Stimulated activated effector memory CD8-positive, alpha-beta T cell treated with anti-CD3 and anti-CD28 coated beads, Interleukin-12 subunit alpha, Interleukin-12 subunit beta, amount 100 ng/mL, for 72 hours (primary cell): Measurements from ENCODE around the gene GHR.

Source experiments
- ATAC-seq: fragments of 150-1000 bp; cut with Tn5 transposase; 2 replicates; pipeline ENCODE4 v1.10.0; 2021
- DNase-seq, 2 donors: peaks; one replicate each; pipeline ENCODE4 v3.0.0; 2021 to 2022; ENCODE audit warnings: low spot score in 2 of 2
- H3K27ac Mint-ChIP-seq: one replicate; pipeline ENCODE4 v1.8.0; 2022; ENCODE audit warnings: mild to moderate bottlenecking, mixed read lengths
- H3K36me3 Mint-ChIP-seq: one replicate; pipeline ENCODE4 v1.8.0; 2022; ENCODE audit warnings: mild to moderate bottlenecking, mixed read lengths
- H3K4me1 Mint-ChIP-seq: one replicate; pipeline ENCODE4 v1.8.0; 2022; ENCODE audit warnings: mixed read lengths
- H3K4me3 Mint-ChIP-seq: one replicate; pipeline ENCODE4 v1.8.0; 2022; ENCODE audit warnings: mild to moderate bottlenecking, mixed read lengths
- H3K9me3 Mint-ChIP-seq: one replicate; pipeline ENCODE4 v1.8.0; 2022; ENCODE audit warnings: mixed read lengths

Gene GHR

GRCh38 chr5:42423285-42424165 lies at the start of gene GHR:
TSS of gene GHR (plus strand) at chr5:42423439. CDS start at chr5:42565875, 142,436 bp downstream.
- H3K4me3 Mint-ChIP-seq: no peak within 1 kb of the TSS
- peak; percentile 59 for ATAC-seq
- H3K4me1 Mint-ChIP-seq: no peaks in the 10 kb centered on the region
- H3K27ac Mint-ChIP-seq: no peak within 1 kb of the TSS
- no peaks in the 10 kb centered on the region for H3K9me3 Mint-ChIP-seq
- peak; percentile 3 to 49 for DNase-seq
- no peaks in the 10 kb centered on the region for H3K36me3 Mint-ChIP-seq

- ATAC-seq (no peak), DNase-seq (no peak)
- H3K9me3 Mint-ChIP-seq: peaks cover 3% of the 10 kb centered on the region
- H3K36me3 Mint-ChIP-seq: no peaks in the 10 kb centered on the region
- H3K27ac Mint-ChIP-seq: no peak overlapping the region
- H3K4me1 Mint-ChIP-seq: no peaks in the 10 kb centered on the region
- H3K4me3 Mint-ChIP-seq: no peak overlapping the region
These were observed 48.5 kb upstream of the GHR start for GRCh38 chr5:42374679-42375273.

GRCh38 chr5:42377496-42377895 lies 45.7 kb upstream of the GHR start:
- Mint-ChIP-seq H3K4me3 (no peak overlapping the region), H3K9me3 (peaks cover 3% of the 10 kb centered on the region), H3K27ac (no peak overlapping the region), H3K4me1 (no peaks in the 10 kb centered on the region), H3K36me3 (no peaks in the 10 kb centered on the region)
- ATAC-seq (no peak), DNase-seq (no peak)

GRCh38 chr5:42381973-42382372 lies 41.3 kb upstream of the GHR start:
- Mint-ChIP-seq H3K9me3 (no peaks in the 10 kb centered on the region), H3K4me3 (no peak overlapping the region), H3K27ac (no peak overlapping the region), H3K36me3 (no peaks in the 10 kb centered on the region), H3K4me1 (no peaks in the 10 kb centered on the region)
- DNase-seq (no peak), ATAC-seq (no peak)

- Mint-ChIP-seq H3K9me3 (peaks cover 3% of the 10 kb centered on the region), H3K27ac (no peak overlapping the region), H3K4me3 (no peak overlapping the region), H3K4me1 (no peaks in the 10 kb centered on the region), H3K36me3 (no peaks in the 10 kb centered on the region)
- ATAC-seq (no peak), DNase-seq (no peak)
These were observed 35.7 kb upstream of the GHR start for GRCh38 chr5:42387563-42387962.

- Mint-ChIP-seq H3K27ac (no peak overlapping the region), H3K4me1 (no peaks in the 10 kb centered on the region), H3K4me3 (no peak overlapping the region), H3K36me3 (no peaks in the 10 kb centered on the region), H3K9me3 (peaks cover 13% of the 10 kb centered on the region)
- DNase-seq (no peak), ATAC-seq (no peak)
These were observed 33.1 kb upstream of the GHR start for GRCh38 chr5:42390115-42390514.

- H3K4me3 Mint-ChIP-seq: no peak overlapping the region
- H3K4me1 Mint-ChIP-seq: no peaks in the 10 kb centered on the region
- no peak overlapping the region for H3K27ac Mint-ChIP-seq
- H3K9me3 Mint-ChIP-seq: peaks cover 15% of the 10 kb centered on the region
- ATAC-seq (no peak), DNase-seq (no peak)
- H3K36me3 Mint-ChIP-seq: no peaks in the 10 kb centered on the region
These were observed 30.3 kb upstream of the GHR start for GRCh38 chr5:42392917-42393316.

- Mint-ChIP-seq H3K36me3 (no peaks in the 10 kb centered on the region), H3K4me3 (no peak overlapping the region), H3K9me3 (peaks cover 13% of the 10 kb centered on the region), H3K4me1 (no peaks in the 10 kb centered on the region), H3K27ac (no peak overlapping the region)
- DNase-seq (no peak), ATAC-seq (peak; percentile 40)
These were observed 27.1 kb upstream of the GHR start for GRCh38 chr5:42396111-42396510.

GRCh38 chr5:42397267-42397666 lies 26.0 kb upstream of the GHR start:
- no peaks in the 10 kb centered on the region for H3K4me1 Mint-ChIP-seq
- H3K9me3 Mint-ChIP-seq: peaks cover 13% of the 10 kb centered on the region
- no peak for ATAC-seq
- H3K27ac Mint-ChIP-seq: no peak overlapping the region
- H3K4me3 Mint-ChIP-seq: no peak overlapping the region
- DNase-seq: no peak
- H3K36me3 Mint-ChIP-seq: no peaks in the 10 kb centered on the region

- DNase-seq (no peak), ATAC-seq (no peak)
- no peak overlapping the region for H3K4me3 Mint-ChIP-seq
- no peaks in the 10 kb centered on the region for H3K36me3 Mint-ChIP-seq
- H3K4me1 Mint-ChIP-seq: no peaks in the 10 kb centered on the region
- peaks cover 4% of the 10 kb centered on the region for H3K9me3 Mint-ChIP-seq
- no peak overlapping the region for H3K27ac Mint-ChIP-seq
These were observed 23.5 kb upstream of the GHR start for GRCh38 chr5:42399702-42400101.

- no peak for ATAC-seq
- no peak overlapping the region for H3K27ac Mint-ChIP-seq
These were observed 22.8 kb upstream of the GHR start for GRCh38 chr5:42400474-42400873.

GRCh38 chr5:42403236-42403635 lies 20.0 kb upstream of the GHR start:
- H3K9me3 Mint-ChIP-seq: no peaks in the 10 kb centered on the region
- DNase-seq (no peak), ATAC-seq (no peak)
- H3K36me3 Mint-ChIP-seq: no peaks in the 10 kb centered on the region
- H3K27ac Mint-ChIP-seq: no peak overlapping the region
- no peak overlapping the region for H3K4me3 Mint-ChIP-seq
- H3K4me1 Mint-ChIP-seq: no peaks in the 10 kb centered on the region

More at GRCh38 chr5:42400474-42400873, 22.8 kb upstream of the GHR start:
- no peak for DNase-seq
- Mint-ChIP-seq H3K9me3 (peaks cover 2% of the 10 kb centered on the region), H3K4me1 (no peaks in the 10 kb centered on the region), H3K36me3 (no peaks in the 10 kb centered on the region), H3K4me3 (no peak overlapping the region)

GRCh38 chr5:42404366-42404765 lies 18.9 kb upstream of the GHR start:
- Mint-ChIP-seq H3K27ac (no peak overlapping the region), H3K36me3 (no peaks in the 10 kb centered on the region), H3K4me3 (no peak overlapping the region), H3K4me1 (no peaks in the 10 kb centered on the region), H3K9me3 (no peaks in the 10 kb centered on the region)
- DNase-seq (no peak), ATAC-seq (no peak)

- Mint-ChIP-seq H3K4me3 (no peak overlapping the region), H3K4me1 (no peaks in the 10 kb centered on the region), H3K36me3 (no peaks in the 10 kb centered on the region), H3K27ac (no peak overlapping the region), H3K9me3 (peaks cover 11% of the 10 kb centered on the region)
- no peak for ATAC-seq
- no peak for DNase-seq
These were observed 3.9 kb upstream of the GHR start for GRCh38 chr5:42419294-42419693.

- no peak overlapping the region for H3K27ac Mint-ChIP-seq
- no peaks in the 10 kb centered on the region for H3K36me3 Mint-ChIP-seq
- no peak overlapping the region for H3K4me3 Mint-ChIP-seq
- no peaks in the 10 kb centered on the region for H3K9me3 Mint-ChIP-seq
- ATAC-seq (no peak), DNase-seq (no peak)
- no peaks in the 10 kb centered on the region for H3K4me1 Mint-ChIP-seq
These were observed 471 bp upstream of the GHR start for GRCh38 chr5:42422656-42423280.

- no peaks in the 10 kb centered on the region for H3K4me1 Mint-ChIP-seq
- H3K36me3 Mint-ChIP-seq: no peaks in the 10 kb centered on the region
- H3K4me3 Mint-ChIP-seq: no peak overlapping the region
- DNase-seq: no peak
- ATAC-seq: no peak
- no peak overlapping the region for H3K27ac Mint-ChIP-seq
- no peaks in the 10 kb centered on the region for H3K9me3 Mint-ChIP-seq
These were observed 2.8 kb downstream of the GHR start for GRCh38 chr5:42426016-42426415.
